ENCODE data around the gene NNT.
"Not testable (repeated sequence)": the region's sequence is repeated elsewhere in the genome, so short reads cannot be mapped to it uniquely, and the experiment has no call there.

The NNT gene

DNA sequence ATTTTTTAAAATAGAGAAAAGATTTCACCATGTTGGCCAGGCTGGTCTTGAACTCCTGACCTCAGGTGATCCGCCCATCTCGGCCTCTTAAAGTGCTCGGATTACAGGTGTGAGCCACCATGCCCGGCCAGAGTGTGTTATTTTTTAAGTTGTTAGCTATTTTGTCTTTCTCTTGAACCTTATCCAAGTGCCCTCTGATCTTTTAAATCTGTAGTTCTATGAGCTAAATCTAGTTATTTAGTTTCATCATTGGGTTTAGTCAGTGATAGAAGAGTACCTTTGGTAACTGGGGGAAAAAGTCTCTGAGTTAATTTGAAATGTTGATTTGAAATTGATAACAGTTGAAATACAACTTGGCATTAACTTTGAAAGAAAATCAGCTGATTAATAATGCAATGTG is 88.3 kb downstream of the NNT start:
- DNase-seq (ENCODE audit: insufficient read length, low spot score): no peak
- no peak for TF ChIP-seq PAX5 (IDR thresholded peaks at IDR 0.05; ENCODE audit: insufficient read depth, low read length, severe bottlenecking)
- TF ChIP-seq TAF1 (IDR thresholded peaks at IDR 0.05; ENCODE audit: low read depth, low read length): no peak
- no peak for TF ChIP-seq POU2F2 (IDR thresholded peaks at IDR 0.05; ENCODE audit: low read depth, low read length)
- no peak for TF ChIP-seq POLR2AphosphoS5 (IDR thresholded peaks at IDR 0.05; ENCODE audit: low read depth, low read length)
- no peak for FAIRE-seq

DNA sequence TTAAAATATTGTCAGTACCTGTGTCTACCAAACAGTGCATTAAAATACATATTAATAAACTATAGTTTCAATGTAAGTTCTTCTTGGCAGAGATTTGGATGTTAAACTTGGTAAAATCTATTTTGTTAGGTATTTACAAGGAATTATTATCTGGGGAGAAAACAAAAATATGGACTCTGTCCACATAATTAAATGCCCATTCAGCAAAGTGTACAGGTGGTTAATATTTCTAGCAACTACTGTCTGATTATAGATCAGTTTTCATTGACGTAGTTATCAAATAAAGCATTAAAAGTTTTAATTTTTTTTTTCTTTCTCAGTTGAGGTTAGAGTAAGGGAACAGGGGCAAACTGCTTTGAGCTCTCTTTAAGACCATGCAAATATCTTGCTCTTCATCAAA is 88.9 kb downstream of the NNT start:
- DNase-seq (ENCODE audit: insufficient read length, low spot score) (no peak), FAIRE-seq (no peak)
- TF ChIP-seq SPI1 (IDR thresholded peaks at IDR 0.05; ENCODE audit: low read depth, low read length): no peak
- no peak for TF ChIP-seq PAX5 (IDR thresholded peaks at IDR 0.05; ENCODE audit: insufficient read depth, low read length, severe bottlenecking)
- no peak for TF ChIP-seq TAF1 (IDR thresholded peaks at IDR 0.05; ENCODE audit: low read depth, low read length)
- no peak for TF ChIP-seq POLR2AphosphoS5 (IDR thresholded peaks at IDR 0.05; ENCODE audit: low read depth, low read length)
- no peak for TF ChIP-seq POLR2A (IDR thresholded peaks at IDR 0.05; ENCODE audit: low read depth, low read length)
- no peak for TF ChIP-seq POU2F2 (IDR thresholded peaks at IDR 0.05; ENCODE audit: low read depth, low read length)

DNA sequence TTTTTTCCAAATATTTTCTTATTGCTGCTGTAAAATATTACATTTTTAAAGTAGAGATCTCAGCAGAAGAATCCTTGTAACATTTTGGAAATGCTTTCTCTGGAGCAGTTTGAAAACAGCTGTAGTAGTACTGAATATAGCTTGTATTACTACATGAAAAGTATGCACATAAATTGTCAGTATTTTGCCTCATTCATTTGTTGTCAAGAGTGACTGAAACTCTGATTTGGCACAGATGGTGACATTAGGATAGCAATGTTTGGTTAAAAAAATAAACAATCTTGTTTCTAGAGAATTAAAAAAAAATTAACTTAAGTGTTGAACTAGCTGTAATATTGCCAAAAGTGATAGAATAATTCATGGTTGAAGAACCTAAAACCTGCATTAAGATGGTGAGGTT is 90.4 kb downstream of the NNT start:
- TF ChIP-seq TAF1 (IDR thresholded peaks at IDR 0.05; ENCODE audit: low read depth, low read length) (no peak), POLR2AphosphoS5 (IDR thresholded peaks at IDR 0.05; ENCODE audit: low read depth, low read length) (no peak), PAX5 (IDR thresholded peaks at IDR 0.05; ENCODE audit: insufficient read depth, low read length, severe bottlenecking) (no peak), SPI1 (IDR thresholded peaks at IDR 0.05; ENCODE audit: low read depth, low read length) (no peak), POU2F2 (IDR thresholded peaks at IDR 0.05; ENCODE audit: low read depth, low read length) (no peak), POLR2A (IDR thresholded peaks at IDR 0.05; ENCODE audit: low read depth, low read length) (no peak)
- FAIRE-seq (no peak), DNase-seq (ENCODE audit: insufficient read length, low spot score) (no peak)

DNA sequence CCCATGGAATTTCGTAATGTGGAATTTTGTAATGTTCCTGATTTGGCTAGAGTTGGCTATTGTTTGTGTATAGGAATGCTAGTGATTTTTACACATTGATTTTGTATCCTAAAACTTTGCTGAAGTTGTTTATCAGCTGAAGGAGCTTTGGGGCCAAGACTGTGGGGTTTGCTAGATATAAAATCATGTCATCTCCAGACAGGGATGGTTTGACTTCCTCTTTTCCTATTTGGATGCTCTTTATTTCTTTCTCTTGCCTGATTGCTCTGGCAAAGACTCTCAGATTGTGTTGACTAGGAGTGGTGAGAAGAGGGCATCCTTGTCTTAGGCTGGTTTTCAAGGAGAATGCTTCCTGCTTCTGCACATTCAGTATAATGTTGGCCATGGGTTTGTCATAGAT is 91.0 kb downstream of the NNT start:
- TF ChIP-seq PAX5 (IDR thresholded peaks at IDR 0.05; ENCODE audit: insufficient read depth, low read length, severe bottlenecking) (no peak), SPI1 (IDR thresholded peaks at IDR 0.05; ENCODE audit: low read depth, low read length) (0 out of 2 replicates have a peak, but pooled peaks have one; percentile 14)
- no peak for FAIRE-seq
- DNase-seq (ENCODE audit: insufficient read length, low spot score): no peak

DNA sequence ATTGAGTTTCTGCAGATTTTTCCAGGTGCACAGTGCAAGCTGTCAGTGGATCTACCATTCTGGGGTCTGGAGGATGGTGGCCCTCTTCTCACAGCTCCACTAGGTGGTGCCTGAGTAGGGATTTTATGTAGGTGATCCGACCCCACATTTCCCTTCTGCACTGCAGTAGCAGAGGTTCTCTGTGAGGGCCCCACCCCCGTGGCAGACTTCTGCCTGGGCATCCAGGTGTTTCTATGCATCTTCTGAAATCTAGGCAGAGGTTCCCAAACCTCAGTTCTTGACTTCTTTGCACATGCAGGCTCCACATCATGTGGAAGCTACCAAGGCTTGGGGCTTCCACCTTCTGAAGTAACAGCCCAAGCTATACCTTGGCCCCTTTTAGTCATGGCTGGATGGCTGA is 93.5 kb downstream of the NNT start:
- not testable (repeated sequence) for DNase-seq (ENCODE audit: insufficient read length, low spot score); FAIRE-seq

DNA sequence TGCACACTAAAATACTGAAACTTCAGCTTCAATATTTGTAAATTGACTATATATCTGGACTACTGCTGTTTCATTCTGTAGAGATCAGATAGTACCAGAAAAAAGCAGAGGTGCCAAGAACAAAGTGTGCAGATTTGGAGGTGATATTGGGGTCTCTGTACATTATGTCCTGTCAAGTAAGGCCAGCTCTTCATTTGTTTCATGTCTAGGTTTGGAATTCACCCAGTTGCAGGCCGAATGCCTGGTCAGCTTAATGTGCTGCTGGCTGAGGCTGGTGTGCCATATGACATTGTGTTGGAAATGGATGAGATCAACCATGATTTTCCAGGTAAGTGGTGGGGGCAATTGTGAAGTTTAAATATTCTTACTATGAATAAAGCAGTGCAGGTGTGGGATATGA is 96.9 kb downstream of the NNT start:
- no peak for DNase-seq (ENCODE audit: insufficient read length, low spot score)
- no peak for FAIRE-seq
- TF ChIP-seq POLR2A (IDR thresholded peaks at IDR 0.05; ENCODE audit: low read depth, low read length): no peak
- TF ChIP-seq PAX5 (IDR thresholded peaks at IDR 0.05; ENCODE audit: insufficient read depth, low read length, severe bottlenecking): no peak
- TF ChIP-seq POU2F2 (IDR thresholded peaks at IDR 0.05; ENCODE audit: low read depth, low read length): no peak
- TF ChIP-seq TAF1 (IDR thresholded peaks at IDR 0.05; ENCODE audit: low read depth, low read length): no peak

DNA sequence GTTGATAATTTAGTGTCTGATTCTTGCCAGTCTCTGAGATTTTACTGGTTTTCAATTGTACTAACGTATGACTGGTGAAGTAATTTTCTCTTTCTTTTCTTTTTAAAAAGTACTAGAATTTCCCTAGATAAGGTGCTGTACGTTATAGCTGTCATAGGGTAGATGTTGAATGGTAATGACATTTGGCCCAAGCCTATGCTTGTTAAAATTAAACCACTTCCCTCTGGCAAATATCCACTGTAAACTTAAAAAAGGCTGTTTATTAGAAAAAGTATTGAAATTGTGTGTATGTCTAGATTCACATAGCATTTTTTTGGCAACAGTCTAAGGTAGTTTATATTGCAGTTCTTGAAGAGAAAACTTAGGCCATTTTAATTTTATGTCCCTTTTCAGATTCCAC is 97.6 kb downstream of the NNT start:
- FAIRE-seq: no peak
- TF ChIP-seq SPI1 (IDR thresholded peaks at IDR 0.05; ENCODE audit: low read depth, low read length): no peak
- no peak for TF ChIP-seq POLR2A (IDR thresholded peaks at IDR 0.05; ENCODE audit: low read depth, low read length)
- TF ChIP-seq PAX5 (IDR thresholded peaks at IDR 0.05; ENCODE audit: insufficient read depth, low read length, severe bottlenecking): no peak
- no peak for TF ChIP-seq POLR2AphosphoS5 (IDR thresholded peaks at IDR 0.05; ENCODE audit: low read depth, low read length)
- TF ChIP-seq POU2F2 (IDR thresholded peaks at IDR 0.05; ENCODE audit: low read depth, low read length): no peak
- no peak for TF ChIP-seq TAF1 (IDR thresholded peaks at IDR 0.05; ENCODE audit: low read depth, low read length)
- no peak for DNase-seq (ENCODE audit: insufficient read length, low spot score)

DNA sequence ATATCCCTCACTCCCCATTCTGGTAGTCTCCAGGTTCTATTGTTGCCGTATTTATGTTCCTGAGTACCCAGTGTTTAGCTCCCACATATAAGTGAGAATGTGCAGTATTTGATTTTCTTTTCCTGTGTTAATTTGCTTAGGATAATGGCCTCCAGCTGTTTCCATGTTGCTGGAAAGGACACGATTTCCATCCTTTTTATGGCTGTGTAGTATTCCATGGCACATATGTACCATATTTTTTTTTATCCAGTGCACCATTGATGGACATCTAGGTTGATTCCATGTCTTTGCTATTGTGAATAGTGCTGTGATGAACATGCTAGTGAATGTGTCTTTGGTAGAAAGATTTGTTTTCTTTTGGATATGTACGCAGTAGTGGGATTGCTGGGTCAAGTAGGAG is 98.2 kb downstream of the NNT start:
- FAIRE-seq: peak; percentile 51
- DNase-seq (ENCODE audit: insufficient read length, low spot score): no peak
- TF ChIP-seq POLR2A (IDR thresholded peaks at IDR 0.05; ENCODE audit: low read depth, low read length): no peak
- no peak for TF ChIP-seq SPI1 (IDR thresholded peaks at IDR 0.05; ENCODE audit: low read depth, low read length)
- TF ChIP-seq POLR2AphosphoS5 (IDR thresholded peaks at IDR 0.05; ENCODE audit: low read depth, low read length): no peak
- TF ChIP-seq TAF1 (IDR thresholded peaks at IDR 0.05; ENCODE audit: low read depth, low read length): no peak
- TF ChIP-seq PAX5 (IDR thresholded peaks at IDR 0.05; ENCODE audit: insufficient read depth, low read length, severe bottlenecking): no peak
- no peak for TF ChIP-seq POU2F2 (IDR thresholded peaks at IDR 0.05; ENCODE audit: low read depth, low read length)

DNA sequence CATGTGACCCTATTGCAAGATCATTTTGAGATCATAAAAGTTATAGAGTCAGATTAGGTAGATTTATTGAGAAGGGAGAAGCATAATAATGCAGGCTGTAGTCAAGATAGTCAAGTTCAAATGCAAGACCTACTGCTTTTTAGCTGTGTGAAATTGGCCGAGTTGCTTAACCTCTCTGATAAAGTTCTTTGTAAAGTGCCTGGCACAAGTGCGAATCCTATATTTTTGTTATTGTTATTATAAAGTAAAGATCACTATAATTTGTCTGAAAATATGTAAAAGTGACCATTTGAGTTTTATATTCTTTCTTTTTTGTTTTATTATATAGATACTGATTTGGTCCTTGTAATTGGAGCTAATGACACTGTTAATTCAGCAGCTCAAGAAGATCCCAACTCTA is 99.3 kb downstream of the NNT start:
- FAIRE-seq: no peak
- DNase-seq (ENCODE audit: insufficient read length, low spot score): no peak
- no peak for TF ChIP-seq POLR2AphosphoS5 (IDR thresholded peaks at IDR 0.05; ENCODE audit: low read depth, low read length)
- TF ChIP-seq TAF1 (IDR thresholded peaks at IDR 0.05; ENCODE audit: low read depth, low read length): no peak
- TF ChIP-seq POU2F2 (IDR thresholded peaks at IDR 0.05; ENCODE audit: low read depth, low read length): no peak
- no peak for TF ChIP-seq POLR2A (IDR thresholded peaks at IDR 0.05; ENCODE audit: low read depth, low read length)
- TF ChIP-seq SPI1 (IDR thresholded peaks at IDR 0.05; ENCODE audit: low read depth, low read length): no peak
- TF ChIP-seq PAX5 (IDR thresholded peaks at IDR 0.05; ENCODE audit: insufficient read depth, low read length, severe bottlenecking): no peak

DNA sequence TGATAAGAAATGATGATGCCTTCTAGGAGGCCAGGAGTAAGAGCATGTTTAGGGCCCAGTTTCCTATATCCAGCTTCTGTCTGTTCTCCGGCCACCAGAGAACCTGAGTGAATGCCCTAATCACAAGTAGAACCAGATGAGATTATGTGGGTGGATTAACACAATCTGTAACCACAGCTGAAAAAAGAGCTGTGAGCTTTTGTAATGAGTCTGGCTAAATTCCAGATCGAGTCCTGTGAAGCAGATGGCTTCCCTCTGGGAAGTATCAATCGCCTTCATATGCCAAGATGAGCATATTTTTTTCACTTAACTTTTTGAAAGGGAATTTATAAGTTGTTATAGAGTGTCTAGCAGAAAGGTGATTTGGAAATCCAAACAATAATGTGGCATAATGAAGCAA is 99.8 kb downstream of the NNT start:
- TF ChIP-seq POU2F2 (IDR thresholded peaks at IDR 0.05; ENCODE audit: low read depth, low read length) (no peak), POLR2AphosphoS5 (IDR thresholded peaks at IDR 0.05; ENCODE audit: low read depth, low read length) (no peak), TAF1 (IDR thresholded peaks at IDR 0.05; ENCODE audit: low read depth, low read length) (no peak), PAX5 (IDR thresholded peaks at IDR 0.05; ENCODE audit: insufficient read depth, low read length, severe bottlenecking) (no peak), SPI1 (IDR thresholded peaks at IDR 0.05; ENCODE audit: low read depth, low read length) (no peak), POLR2A (IDR thresholded peaks at IDR 0.05; ENCODE audit: low read depth, low read length) (no peak)
- DNase-seq (ENCODE audit: insufficient read length, low spot score): no peak
- FAIRE-seq: no peak

DNA sequence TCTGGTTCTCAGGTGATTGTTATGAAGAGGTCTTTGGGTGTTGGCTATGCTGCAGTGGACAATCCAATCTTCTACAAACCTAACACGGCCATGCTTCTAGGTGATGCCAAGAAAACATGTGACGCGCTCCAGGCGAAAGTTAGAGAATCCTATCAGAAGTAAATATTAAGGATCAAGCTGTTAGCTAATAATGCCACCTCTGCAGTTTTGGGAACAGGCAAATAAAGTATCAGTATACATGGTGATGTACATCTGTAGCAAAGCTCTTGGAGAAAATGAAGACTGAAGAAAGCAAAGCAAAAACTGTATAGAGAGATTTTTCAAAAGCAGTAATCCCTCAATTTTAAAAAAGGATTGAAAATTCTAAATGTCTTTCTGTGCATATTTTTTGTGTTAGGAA is 101.3 kb downstream of the NNT start:
- no peak for FAIRE-seq
- no peak for TF ChIP-seq POLR2A (IDR thresholded peaks at IDR 0.05; ENCODE audit: low read depth, low read length)
- TF ChIP-seq POLR2AphosphoS5 (IDR thresholded peaks at IDR 0.05; ENCODE audit: low read depth, low read length): no peak
- no peak for TF ChIP-seq SPI1 (IDR thresholded peaks at IDR 0.05; ENCODE audit: low read depth, low read length)
- TF ChIP-seq PAX5 (IDR thresholded peaks at IDR 0.05; ENCODE audit: insufficient read depth, low read length, severe bottlenecking): no peak
- no peak for TF ChIP-seq POU2F2 (IDR thresholded peaks at IDR 0.05; ENCODE audit: low read depth, low read length)
- TF ChIP-seq TAF1 (IDR thresholded peaks at IDR 0.05; ENCODE audit: low read depth, low read length): no peak
- no peak for DNase-seq (ENCODE audit: insufficient read length, low spot score)

DNA sequence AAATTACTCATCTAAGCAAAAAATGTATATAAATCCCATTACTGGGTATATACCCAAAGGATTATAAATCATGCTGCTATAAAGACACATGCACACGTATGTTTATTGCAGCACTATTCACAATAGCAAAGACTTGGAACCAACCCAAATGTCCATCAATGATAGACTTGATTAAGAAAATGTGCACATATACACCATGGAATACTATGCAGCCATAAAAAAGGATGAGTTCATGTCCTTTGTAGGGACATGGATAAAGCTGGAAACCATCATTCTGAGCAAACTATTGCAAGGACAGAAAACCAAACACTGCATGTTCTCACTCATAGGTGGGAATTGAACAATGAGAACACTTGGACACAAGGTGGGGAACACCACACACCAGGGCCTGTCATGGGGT is 103.6 kb downstream of the NNT start:
- FAIRE-seq; DNase-seq (ENCODE audit: insufficient read length, low spot score): not testable (repeated sequence)

Measured in GM12891 (cell line).